HG02588 (cell line): ENCODE data around the gene ZNF683.
"Not testable (repeated sequence)": the region's sequence is repeated elsewhere in the genome, so short reads cannot be mapped to it uniquely, and the experiment has no call there.

Experiments used
- ATAC-seq: cut with Tn5 transposase; IDR thresholded peaks from one replicate; pipeline ENCODE4 v1.9.1; 2021; ENCODE audit warnings: mild to moderate bottlenecking, moderate library complexity; ENCODE audit not compliant: unreplicated experiment

ZNF683 gene

DNA sequence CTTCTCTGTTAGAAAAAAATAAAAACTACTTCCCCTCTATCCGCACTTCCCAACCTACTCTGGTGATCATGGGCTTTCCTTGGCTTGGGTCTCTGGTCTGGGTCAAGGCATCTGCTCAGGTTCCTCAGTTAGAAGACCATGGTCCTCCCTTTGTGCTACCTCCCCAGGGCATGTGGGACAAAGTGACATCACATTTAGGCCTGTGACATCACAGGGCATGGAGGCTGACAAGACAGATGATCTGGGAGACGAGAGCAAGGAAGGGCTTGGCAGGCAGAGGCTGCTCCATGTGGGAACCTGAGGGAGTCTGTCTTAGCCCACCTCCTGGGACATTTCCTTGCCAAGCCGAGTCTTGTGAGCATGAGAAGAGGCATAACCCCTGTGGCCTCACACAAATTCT is at the start of gene ZNF683:
TSS of gene ZNF683 (minus strand) at position 140 of the 400 bp plus-strand sequence. CDS start 4,179 bp downstream, outside the sequence.
- ATAC-seq, result not testable (repeated sequence)

DNA sequence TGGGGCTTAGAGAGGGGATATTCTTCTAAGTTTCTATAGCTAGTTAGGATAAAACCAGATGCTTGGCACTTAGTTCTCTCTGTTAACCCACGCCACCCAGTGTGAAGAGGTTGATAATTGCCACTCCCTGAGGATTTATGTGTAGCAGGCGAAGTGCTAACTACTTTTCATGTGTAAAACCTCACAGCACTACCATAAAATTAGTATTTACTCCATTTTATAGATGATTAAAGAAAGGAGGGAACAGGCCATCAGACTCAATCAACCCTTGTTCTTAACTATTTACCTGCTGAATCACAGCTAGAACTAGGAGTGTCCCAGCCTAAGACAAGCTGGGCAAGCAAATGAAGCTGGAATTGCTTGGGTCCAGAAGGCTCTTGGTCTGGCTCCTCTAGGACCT is 46.9 kb upstream of the ZNF683 start:
- no peak for ATAC-seq

DNA sequence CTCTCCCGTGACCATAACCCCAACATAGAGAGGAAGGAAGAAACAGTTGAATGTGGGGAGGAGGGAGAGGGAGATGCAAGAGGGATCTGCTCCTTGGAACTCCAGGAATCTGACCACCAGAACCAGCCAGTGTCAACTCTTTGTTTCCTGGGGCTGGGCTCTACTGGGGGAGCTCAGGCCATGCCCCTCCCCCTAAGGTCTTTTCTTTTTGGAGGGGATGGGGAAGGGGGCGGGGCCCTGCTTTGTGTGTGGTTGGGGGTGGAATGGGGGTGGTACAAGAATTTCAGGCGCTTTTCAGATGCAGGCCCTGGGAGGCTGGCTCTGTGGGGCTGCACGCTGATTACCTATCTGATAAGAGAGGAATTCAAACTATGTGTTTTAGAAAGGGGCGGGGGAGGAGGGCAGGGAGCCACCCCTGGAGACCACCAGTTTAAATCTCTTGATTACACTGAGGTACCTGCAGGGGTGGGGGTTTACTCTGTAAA is 46.4 kb upstream of the ZNF683 start:
- no peak for ATAC-seq

DNA sequence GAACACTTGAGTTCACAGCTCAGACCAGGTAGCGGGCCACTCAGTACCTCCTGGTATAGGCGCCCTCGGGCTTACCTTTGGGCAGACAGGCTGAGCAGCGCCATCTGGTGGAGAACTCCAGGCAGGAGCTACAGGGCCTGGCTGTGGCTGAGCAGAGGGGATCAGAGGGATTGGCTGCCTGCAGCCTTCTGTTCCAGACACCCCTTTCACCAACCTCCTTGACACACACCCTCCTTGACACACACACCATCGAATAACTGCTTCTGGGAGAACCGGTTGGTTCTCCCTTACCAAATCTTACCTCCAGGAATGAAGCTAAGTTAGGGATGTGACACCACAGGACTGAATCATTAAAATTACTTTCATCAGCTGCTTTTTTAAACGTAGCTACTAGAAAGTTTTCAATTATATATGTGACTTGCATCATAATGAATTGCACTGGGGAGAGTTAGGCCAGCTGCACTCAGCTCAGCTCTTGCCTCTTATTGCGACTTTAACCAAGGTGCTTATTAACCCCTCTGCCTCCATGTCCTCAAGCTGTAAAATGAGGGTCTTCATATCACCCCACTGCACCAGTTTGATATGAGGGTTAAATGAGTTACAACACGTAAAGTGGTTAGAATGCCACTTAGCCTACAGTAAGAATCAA is 44.7 kb upstream of the ZNF683 start:
- no peak for ATAC-seq

DNA sequence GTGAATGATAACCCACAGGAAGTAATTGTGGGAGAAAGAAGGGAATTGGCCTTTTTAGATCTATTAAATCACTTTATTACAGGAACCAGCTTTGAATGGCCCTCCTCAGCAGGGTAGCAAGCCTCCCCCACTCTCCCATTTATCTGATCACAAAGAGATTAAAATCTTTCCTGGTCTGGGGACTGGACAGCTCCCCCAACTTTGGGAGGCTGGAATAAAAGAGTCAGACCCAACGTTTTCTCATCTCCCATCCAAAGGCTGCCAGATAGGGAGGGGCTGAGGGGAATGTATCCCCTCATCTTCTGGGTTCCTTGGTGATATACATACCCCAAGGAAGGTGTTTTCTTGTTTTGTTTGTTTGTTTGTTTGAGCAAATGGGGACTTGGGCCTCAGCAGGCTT is 40.5 kb upstream of the ZNF683 start:
- ATAC-seq, result no peak

DNA sequence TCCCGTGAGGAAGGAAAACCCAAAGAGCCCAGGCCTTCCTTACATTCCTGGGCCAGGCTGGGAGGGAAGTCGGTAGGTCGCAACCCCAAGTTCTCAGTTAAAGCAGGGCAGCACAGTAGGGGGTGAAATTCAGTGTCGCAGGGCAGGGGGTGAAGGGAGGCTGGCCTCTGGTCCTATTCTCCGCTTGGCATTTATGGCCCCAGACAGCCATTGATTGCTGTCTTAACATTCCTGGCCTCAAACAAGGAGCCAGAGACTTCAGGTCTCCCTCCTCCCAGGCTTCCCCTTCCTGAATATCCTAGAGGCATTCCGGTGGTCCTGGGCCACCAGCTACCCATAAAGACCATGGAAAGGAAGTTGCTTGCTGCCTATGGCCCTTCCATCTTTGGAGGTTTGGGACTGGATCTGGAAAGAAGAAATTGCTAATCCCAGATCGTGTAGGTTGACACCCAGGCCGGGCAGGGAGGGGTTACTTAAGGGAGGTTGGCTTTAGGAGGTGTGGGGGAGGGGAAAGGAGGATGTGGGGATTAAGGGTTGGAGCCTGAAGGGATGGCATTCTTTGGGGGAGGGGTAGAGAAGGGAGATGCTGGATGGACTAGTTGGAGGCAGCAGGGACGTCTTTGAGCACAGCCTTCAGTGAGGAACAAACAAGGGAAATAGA is 39.8 kb upstream of the ZNF683 start:
- ATAC-seq, result no peak

DNA sequence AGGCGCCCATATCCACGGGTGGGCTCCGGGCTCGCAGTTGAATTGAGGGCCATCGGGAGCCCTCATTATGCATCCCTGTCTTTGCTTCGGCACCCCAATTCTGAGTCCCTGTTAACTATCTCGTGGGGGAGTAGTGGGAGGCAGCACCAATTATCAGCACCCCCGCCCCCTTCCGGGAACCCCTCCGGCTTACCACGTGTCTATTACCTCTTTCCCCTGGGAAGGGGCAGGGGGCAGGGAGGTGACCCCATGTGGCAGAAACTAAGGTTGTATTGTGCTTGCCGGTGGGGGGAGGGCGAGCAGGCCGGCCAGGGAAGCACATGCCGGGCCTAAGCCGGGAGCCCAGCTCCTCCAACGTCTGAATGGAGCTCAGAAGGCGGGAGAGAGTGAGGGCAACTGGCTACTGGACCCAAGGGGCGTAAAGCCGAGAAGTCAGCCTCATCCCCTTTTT is 39.1 kb upstream of the ZNF683 start:
- ATAC-seq, result no peak

DNA sequence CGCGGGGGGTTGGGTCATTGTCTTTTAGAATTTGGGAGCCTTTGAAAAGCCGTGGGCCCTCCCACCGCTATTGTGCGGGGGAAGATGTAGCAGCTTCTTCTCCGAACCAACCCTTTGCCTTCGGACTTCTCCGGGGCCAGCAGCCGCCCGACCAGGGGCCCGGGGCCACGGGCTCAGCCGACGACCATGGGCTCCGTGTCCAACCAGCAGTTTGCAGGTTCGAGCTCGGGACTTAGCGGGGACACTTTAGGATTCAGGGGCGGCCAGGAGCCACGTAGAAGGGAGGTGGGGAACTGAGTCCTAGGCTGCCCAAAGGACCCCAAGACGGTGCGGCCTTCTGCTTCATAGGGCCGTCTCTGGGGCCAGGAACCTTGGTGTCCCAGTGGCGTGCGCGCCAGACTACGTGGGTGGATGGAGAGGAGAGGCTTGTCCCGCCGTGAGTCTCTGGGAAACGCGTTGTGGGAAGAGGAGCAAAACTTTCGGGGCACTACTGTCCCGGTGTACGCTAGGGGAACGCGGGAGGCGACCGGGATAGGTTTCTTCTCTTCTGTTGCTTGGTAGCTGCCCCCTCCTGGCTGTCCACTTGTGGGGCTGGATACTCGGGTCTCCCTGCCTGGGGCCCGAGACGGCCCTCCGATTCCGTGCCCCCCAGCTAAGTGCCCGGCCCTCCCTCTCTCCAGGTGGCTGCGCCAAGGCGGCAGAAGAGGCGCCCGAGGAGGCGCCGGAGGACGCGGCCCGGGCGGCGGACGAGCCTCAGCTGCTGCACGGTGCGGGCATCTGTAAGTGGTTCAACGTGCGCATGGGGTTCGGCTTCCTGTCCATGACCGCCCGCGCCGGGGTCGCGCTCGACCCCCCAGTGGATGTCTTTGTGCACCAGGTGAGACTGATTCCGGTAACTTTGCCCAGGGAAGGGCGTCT is 38.4 kb upstream of the ZNF683 start, which contains the start of gene LIN28A:
TSS of gene LIN28A (plus strand) at position 112 of the 918 bp plus-strand sequence. CDS start at position 187, 75 bp downstream.
- ATAC-seq, result no peak

DNA sequence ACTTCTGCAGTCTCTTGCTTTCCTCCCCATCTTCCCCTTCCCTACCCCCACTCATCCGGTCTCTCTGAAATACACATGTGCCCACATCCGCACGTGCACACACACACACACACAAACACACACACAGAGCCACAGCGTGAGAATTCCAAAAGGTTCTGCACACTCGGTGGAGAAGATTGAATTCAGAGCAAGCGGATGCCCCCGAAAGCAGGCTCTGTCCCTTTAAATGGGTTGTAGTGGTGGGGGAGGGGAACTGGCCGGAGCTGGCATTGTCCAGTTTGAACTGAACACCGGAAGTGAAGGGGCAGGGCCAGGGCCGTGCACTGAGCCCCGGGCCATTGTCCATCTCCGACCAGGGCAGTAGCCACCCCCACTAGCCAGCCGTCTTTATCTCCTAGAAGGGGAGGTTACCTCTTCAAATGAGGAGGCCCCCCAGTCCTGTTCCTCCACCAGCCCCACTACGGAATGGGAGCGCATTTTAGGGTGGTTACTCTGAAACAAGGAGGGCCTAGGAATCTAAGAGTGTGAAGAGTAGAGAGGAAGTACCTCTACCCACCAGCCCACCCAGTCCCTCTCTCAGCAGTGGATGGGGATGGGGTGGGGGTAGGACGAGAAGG is 36.7 kb upstream of the ZNF683 start:
- no peak for ATAC-seq

DNA sequence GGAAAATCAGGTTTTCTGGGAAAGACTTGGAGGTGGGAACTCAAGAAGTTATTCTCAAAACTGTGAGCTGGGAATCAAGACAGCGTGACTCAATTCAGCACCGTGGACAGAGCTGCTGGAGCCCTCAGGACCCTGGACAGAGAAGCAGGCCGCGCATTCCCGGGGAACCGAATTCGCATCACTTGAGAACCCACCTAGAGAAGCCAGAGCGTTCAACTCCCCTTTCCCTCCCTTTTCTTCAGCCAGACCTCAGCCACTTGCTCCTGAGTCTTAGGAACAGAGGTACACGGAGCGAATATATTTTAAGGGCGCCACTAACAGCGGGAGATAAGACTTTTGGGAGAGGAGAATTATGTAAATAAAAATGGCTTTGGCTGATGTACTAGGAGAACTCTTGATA is 36.1 kb upstream of the ZNF683 start:
- ATAC-seq, result no peak

DNA sequence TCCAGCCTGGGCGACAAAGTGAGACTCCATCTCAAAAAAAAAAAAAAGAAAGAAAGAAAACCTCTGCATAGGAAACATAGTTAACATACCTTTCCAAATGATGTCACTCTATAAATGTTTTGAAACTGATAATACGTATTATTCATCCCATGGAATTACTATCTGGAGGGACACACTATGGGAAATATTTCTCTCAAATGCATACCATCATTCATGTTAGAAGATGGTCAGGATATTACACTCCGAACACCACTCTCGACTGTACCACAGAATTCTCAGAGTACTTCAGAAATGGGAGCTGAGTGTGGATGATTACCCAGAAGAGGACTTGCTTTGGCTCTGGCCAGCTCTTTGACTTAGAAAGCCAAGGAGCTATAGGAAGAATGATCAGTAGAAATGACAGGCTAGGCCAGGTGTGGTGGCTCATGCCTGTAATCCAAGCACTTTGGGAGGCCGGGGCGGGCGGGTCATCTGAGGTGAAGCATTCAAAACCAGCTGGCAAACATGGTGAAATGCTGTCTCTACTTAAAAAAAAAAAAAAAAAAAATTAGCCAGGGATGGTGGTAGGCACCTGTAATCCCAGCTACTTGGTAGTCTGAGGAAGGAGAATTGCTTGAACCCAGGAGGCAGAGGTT is 32.8 kb upstream of the ZNF683 start:
- no peak for ATAC-seq

DNA sequence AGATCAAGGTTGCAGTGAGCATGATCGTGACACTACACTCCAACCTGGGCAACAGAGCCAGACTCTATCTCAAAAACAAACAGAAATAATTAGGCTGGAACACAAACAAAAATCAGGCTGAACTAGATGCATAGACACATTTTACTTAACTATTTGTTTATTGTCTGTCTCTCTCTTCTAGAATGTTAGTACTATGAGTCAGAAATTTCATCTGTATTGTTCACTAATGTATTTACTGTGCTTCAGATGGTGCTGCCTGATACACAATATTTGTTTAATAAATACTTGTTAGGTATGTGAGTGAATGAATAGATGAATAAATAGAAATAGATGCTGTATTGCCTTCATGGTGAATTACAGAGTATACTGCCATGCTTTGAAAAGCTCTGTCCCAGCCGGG is 32.1 kb upstream of the ZNF683 start:
- no peak for ATAC-seq

DNA sequence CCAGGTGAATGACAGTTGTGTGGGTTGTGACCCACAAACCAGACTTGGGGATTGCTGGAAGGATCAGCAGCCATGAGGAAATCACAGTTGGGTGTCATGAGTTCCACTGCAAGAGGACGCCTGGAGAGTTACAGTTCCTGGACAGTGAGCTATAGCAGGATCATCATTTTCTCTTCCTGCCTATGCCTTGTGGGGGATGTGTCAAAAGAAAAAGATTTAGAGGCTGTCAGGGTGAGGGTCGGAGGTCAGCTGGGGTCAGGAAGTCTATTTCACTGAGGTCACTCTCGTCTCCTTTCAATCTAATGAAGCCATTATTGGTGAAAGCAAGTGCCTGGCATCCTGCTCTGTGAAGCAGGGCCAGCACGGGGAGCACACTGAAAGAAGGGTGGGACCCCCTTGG is 31.1 kb upstream of the ZNF683 start:
- no peak for ATAC-seq

DNA sequence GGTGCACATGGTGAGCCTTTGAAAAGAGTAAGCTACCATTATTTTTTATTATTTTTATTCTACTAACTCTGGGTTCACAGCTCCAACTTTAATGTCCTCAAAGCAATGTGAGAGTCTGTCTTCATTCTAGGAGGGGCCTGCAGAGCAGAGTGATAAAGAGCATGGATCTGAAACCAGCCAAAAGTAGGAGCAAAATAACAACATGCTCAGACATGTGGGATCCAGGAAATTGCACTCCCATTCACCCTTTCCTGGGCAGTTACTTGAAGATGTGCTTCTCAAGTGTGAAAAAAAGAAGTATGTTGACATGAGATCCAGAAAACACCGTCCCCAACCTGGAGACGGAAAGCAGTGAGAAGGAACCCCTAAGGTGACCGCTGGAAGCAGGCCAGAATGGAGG is 29.3 kb upstream of the ZNF683 start:
- no peak for ATAC-seq

DNA sequence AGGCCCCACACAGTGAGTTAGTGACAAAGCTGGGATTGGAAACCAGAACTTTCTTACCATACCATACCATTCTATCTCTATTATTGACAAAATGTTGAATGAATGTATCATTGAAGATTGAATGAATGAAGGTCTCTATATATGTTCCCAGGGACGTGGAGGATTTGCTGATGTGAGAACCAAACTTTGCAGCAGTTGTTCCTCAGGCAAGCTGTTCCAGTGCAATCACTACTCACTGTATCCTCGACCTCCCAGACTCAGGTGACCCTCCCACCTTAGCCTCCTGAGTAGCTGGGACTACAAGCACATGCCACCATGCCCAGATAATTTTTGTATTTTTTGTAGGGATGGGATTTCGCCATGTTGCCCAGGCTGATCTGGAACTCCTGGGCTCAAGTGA is 26.5 kb upstream of the ZNF683 start:
- no peak for ATAC-seq

DNA sequence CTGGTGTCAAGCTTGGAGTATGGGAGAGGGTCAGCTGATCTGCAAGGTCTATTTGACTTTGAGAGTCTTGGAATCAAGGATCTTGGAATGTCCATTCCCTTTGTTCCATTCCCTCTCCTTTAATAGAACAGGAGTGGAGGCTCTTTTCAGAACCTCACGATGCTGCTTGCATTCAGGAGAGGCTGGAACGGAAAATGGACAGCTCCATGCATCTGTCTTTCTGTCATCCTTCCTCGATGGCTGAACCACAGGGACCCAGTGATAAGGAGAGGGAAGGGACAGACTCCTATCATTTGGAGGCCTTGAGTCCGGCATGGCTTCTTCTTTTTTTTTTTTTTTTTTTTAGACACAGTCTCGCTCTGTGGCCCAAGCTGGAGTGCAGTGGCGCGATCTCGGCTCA is 23.2 kb upstream of the ZNF683 start:
- ATAC-seq, result no peak

DNA sequence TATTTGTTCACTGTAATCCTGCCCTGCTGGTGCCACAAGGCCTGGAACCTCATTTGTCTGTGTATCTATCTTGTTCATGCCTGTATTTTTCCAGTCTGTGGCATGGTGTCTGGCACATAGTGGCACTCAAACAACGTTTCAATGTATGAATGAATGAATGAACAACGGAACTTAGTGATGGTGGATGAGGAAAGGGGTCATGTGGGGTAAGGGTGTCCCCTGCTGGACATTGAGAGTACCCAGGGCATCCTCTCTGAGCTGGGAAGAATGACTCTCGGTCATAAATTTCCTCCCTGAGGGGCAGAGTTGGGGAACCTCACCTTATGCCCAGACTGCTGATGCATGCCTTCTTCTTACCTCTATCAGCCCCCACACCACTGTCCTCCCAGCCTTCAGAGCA is 18.9 kb upstream of the ZNF683 start:
- ATAC-seq, result no peak

DNA sequence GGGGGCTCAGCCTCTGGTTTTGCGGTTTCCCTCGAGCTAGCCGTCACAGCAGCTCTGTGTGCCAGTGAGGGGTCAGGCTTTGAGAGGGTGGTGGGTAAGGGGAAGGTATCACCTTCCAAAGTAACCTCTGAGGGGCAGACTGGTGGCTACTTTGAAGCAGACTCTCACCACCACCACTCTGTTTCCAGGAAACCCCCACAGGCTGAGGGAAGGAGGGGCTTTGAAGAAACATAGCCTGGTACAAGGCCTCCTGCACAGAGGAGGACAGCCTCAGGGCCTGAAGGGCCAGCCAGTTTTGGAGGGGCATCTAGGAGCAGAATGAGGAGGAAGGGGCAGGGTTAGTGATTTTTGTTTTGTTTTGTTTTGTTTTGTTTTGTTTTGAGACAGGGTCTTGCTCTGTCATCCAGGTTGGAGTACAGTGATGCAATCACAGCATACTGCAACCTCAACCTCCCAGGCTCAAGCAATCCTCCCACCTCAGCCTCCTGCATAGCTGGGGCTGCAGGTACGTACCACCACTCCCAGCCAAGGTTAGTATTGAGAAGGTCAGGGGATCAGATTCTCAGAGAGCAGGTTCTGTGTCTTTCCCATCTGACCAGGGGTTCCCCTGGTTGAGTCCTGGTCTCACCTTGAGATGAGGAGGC is 17.2 kb upstream of the ZNF683 start:
- no peak for ATAC-seq

DNA sequence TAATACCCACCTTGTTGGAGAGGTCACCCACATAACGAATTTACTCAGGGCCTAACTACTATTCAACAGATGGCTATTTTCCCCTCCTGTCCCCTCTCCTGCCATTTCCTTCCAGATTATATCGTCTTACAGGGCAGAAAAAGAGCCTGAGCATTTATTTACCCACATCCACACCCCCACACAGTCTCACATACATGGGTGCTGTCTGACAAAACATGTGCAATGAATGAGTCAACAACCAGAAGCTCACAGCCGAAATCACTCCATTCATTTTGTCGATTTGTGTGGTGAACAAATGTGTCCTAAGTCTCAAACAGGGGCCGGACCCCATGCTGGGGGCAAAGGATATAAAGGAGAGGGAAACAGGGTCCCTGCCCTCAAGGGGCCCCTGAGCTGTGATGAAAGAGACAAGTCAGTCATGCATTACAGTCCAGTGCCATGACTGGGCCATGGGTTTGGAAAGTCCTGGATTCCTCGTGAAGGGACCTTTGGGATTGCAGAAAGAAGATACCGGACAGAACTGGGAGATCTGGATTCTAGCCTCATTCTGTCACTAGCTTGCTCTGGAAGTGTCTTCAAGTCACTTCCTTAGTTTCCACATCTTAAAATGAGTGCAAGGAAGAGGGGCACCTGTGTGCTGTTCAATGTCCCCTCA is 16.4 kb upstream of the ZNF683 start:
- ATAC-seq, result no peak
